Pancreas (tissue), 10 donors: ENCODE measurements around the gene CELSR2. TPM values are rescaled to one million over a fixed set of nuclear protein-coding genes. Genes with fewer than 3 reads are reported as not detected.

ENCODE experiments used
- ATAC-seq, 4 donors: fragments of 200-7000 bp; cut with Tn5 transposase; one replicate each; pipeline versions ENCODE4 v1.8.0 to v1.9.1; 2020; ENCODE audit warnings: mild to moderate bottlenecking in 4 of 4, moderate library complexity in 4 of 4
- DNase-seq, 6 donors: peaks; one replicate each; pipeline ENCODE4 v3.0.0-alpha.2; 2020
- FAIRE-seq: peaks from 2 replicates; lab custom pipeline; 2012; peaks lifted over from hg19 to GRCh38; lab: Jason Lieb, UNC
- H3K27ac ChIP-seq, 4 donors: fragments of 200-600 bp; sonication (generic); 1 replicate in 3 of 4; 2 replicates in 1 of 4; pipeline versions ENCODE4 v1.5.0 to v1.8.0; 2020
- H3K27me3 ChIP-seq, 4 donors: fragments of 200-600 bp; one replicate each; pipeline ENCODE4 v1.8.0; 2021
- H3K36me3 ChIP-seq, 3 donors: fragments of 200-600 bp; sonication (generic) in 1 of 3; one replicate each; pipeline versions ENCODE4 v1.5.0 to v1.8.0; 2020 to 2021
- H3K4me1 ChIP-seq, 3 donors: fragments of 200-600 bp; one replicate each; pipeline ENCODE4 v1.8.0; 2021
- H3K4me3 ChIP-seq, 4 donors: fragments of 200-600 bp; sonication (generic) in 2 of 4; one replicate each; pipeline versions ENCODE4 v1.5.0 to v1.8.0; 2020 to 2021
- H3K9me3 ChIP-seq, 4 donors: fragments of 200-600 bp; one replicate each; pipeline ENCODE4 v1.8.0; 2021
- CTCF ChIP-seq, 4 donors: fragments of 200-600 bp; sonication (generic) in 3 of 4; IDR thresholded peaks; one replicate each; pipeline versions ENCODE4 v1.5.0 to v1.8.0; 2021; ENCODE audit warnings: antibody characterized with exemption in 4 of 4
- WGBS, 2 donors: extraction: QIAGEN DNeasy Blood & Tissue Kit; methylation state at CpG; one replicate each; pipeline ENCODE4 v1.1.7; 2013; 5-methylcytosine and 5-hydroxymethylcytosine counted together
- intact Hi-C, 3 donors: fragments of 100-400 bp; cut with DNase I; formaldehyde crosslinking; loops; one replicate each; pipeline versions ENCODE4 v1.11.1 to v1.14.2; 2022
- polyA plus RNA-seq, 2 donors: library from polyadenylated mRNA; stranded (reverse); fragments of 200-250 nt; gene quantifications; one replicate each; pipeline ENCODE4 v1.2.3, GENCODE V29; 2013
- total RNA-seq, 6 donors: library from RNA; stranded (reverse); fragmentation: NEBNext Ultra II Directional in 4 of 6; extraction: Animal tissue kit (Norgen Biotek cat#: 25700) in 4 of 6; gene quantifications; one replicate each; pipeline versions ENCODE4 v1.2.1 to v1.2.4, GENCODE V29; 2021 to 2023
- donor health status: healthy with polysubstance abuse.
- donor health status: DM: no; HTN: no; CAD: no; lungs with moderate emphysema.
- donor health status: DM: no; HTN: no; CAD: no.
- donor health status: control.
- donor health status: control.
- donor health status: Bipolar disorder and iron deficiency.
- donor health status: DM: yes; HTN: yes; CAD: no.
- donor health status: DM: no; HTN: no; CAD: no.
- donor health status: DM: no; HTN: no; CAD: no.
- donor health status: DM: yes; HTN: yes; CAD: no.

Gene CELSR2
- total and polyA plus RNA-seq, 8 donors = 4.0 to 8.5 (median 5.1) TPM

- DNase-seq (no peak), FAIRE-seq (no peak), ATAC-seq (no peak)
- H3K27ac ChIP-seq = no peak overlapping the region
- H3K9me3 ChIP-seq = no peaks in the 10 kb centered on the region
- H3K4me1 ChIP-seq = peaks cover 0 to 11% (median 0%) of the 10 kb centered on the region in 3 donors
- H3K36me3 ChIP-seq = no peaks in the 10 kb centered on the region
- no peak for TF ChIP-seq CTCF (IDR thresholded peaks at IDR 0.05)
- intact Hi-C loops = no loop called here
- H3K4me3 ChIP-seq = no peak overlapping the region
- 90 to 93% methylated on average over 12 of the region's 12 CpGs for WGBS, 2 donors
- no peaks in the 10 kb centered on the region for H3K27me3 ChIP-seq
These were observed 31.5 kb downstream of the CELSR2 start for GRCh38 chr1:109280862-109281261.

- peaks cover 0 to 11% (median 0%) of the 10 kb centered on the region in 3 donors for H3K4me1 ChIP-seq
- no peak for TF ChIP-seq CTCF (IDR thresholded peaks at IDR 0.05)
- no peak for DNase-seq
- FAIRE-seq = no peak
- H3K27me3 ChIP-seq = no peaks in the 10 kb centered on the region
- H3K4me3 ChIP-seq = peak overlapping the region in 2 of 4 donors; percentile 33 to 70
- no peaks in the 10 kb centered on the region for H3K9me3 ChIP-seq
- ATAC-seq = no peak
- intact Hi-C loops = no loop called here
- 72 to 73% methylated on average over 28 of the region's 28 CpGs for WGBS, 2 donors
- no peak overlapping the region for H3K27ac ChIP-seq
- H3K36me3 ChIP-seq = no peaks in the 10 kb centered on the region
These were observed 32.5 kb downstream of the CELSR2 start for GRCh38 chr1:109281680-109282496.

GRCh38 chr1:109282497-109282951 is 33.2 kb downstream of the CELSR2 start:
- TF ChIP-seq CTCF (IDR thresholded peaks at IDR 0.05) = no peak
- Histone ChIP-seq H3K27ac (no peak overlapping the region), H3K36me3 (no peaks in the 10 kb centered on the region), H3K4me1 (peaks cover 0 to 6% (median 0%) of the 10 kb centered on the region in 3 donors), H3K9me3 (no peaks in the 10 kb centered on the region), H3K27me3 (no peaks in the 10 kb centered on the region), H3K4me3 (peak overlapping the region; percentile 33 to 70 (median 48))
- ATAC-seq (peak in 1 of 4 donors; percentile 3), DNase-seq (no peak), FAIRE-seq (no peak)
- intact Hi-C loops = no loop called here
- WGBS, 2 donors = 8 to 14% methylated on average over 10 of the region's 10 CpGs

GRCh38 chr1:109282952-109283747 is 33.8 kb downstream of the CELSR2 start, which contains the start of gene PSRC1:
PSRC1 (minus strand) TSS chr1:109283145.
- intact Hi-C loops = no loop called here
- H3K4me1 ChIP-seq = peaks cover 0 to 5% (median 0%) of the 10 kb centered on the region in 3 donors
- no peaks in the 10 kb centered on the region for H3K36me3 ChIP-seq
- 1% methylated on average over 51 to 56 of the region's 56 CpGs for WGBS, 2 donors
- peak within 1 kb of the TSS; percentile 61 to 91 (median 74) for H3K27ac ChIP-seq
- H3K9me3 ChIP-seq = no peaks in the 10 kb centered on the region
- H3K4me3 ChIP-seq = peak within 1 kb of the TSS; percentile 33 to 70 (median 48)
- peak; percentile 99 to 100 (median 100) for ATAC-seq
- no peak for FAIRE-seq
- DNase-seq = peak; percentile 93 to 98 (median 96)
- H3K27me3 ChIP-seq = no peaks in the 10 kb centered on the region
- TF ChIP-seq CTCF (IDR thresholded peaks at IDR 0.05) = peak in 2 of 4 donors; percentile 12 to 26
